Pericardium fibroblast (primary cell): Measurements from ENCODE around the gene ZNF224. TPM values are rescaled to one million over a fixed set of nuclear protein-coding genes. Genes with fewer than 3 reads are reported as not detected.

Source experiments
- total RNA-seq: library from RNA; depleted of rRNA; stranded (reverse); fragments of >200 nt; gene quantifications from 2 replicates; pipeline ENCODE4 v1.2.3, GENCODE V29; 2015

Gene ZNF224
- total RNA-seq, result 7.8 and 8.3 TPM in 2 replicates

GRCh38 chr19:44093931-44094765 lies at the start of gene ZNF224:
Gene ZNF224, plus strand, starts transcription at chr19:44094361. Its CDS starts 3,513 bp downstream, at chr19:44097874.

GRCh38 chr19:44051650-44052402 lies 42.3 kb upstream of the ZNF224 start, which contains the start of gene ZNF223:
Gene ZNF223, plus strand, starts transcription at chr19:44052036. Its CDS starts 3,141 bp downstream, at chr19:44055177.

GRCh38 chr19:44071824-44072542 lies 22.2 kb upstream of the ZNF224 start, which contains the start of gene ZNF284:
Gene ZNF284, plus strand, starts transcription at chr19:44072159. Its CDS starts 4,231 bp downstream, at chr19:44076390.

GRCh38 chr19:44113138-44113783 lies 19.1 kb downstream of the ZNF224 start, which contains the start of gene ZNF225:
Gene ZNF225, plus strand, starts transcription at chr19:44113399. Its CDS starts 2,429 bp downstream, at chr19:44115828.

GRCh38 chr19:44141191-44142058 lies 47.3 kb downstream of the ZNF224 start, which contains the start of gene ZNF234:
Gene ZNF234, plus strand, starts transcription at chr19:44141554. Its CDS starts 3,079 bp downstream, at chr19:44144633.

Other genes with a start within 250 kb of the ZNF224 start
- 2.6 and 3.3 TPM in 2 replicates for gene ZNF404, start 210.4 kb upstream of the ZNF224 start, total RNA-seq
- gene ZNF45, start 159.1 kb upstream of the ZNF224 start, total RNA-seq, result 5.4 and 7.7 TPM in 2 replicates
- gene ZNF221, start 143.1 kb upstream of the ZNF224 start, total RNA-seq, result 4.3 and 6.3 TPM in 2 replicates
- gene ZNF155, start 110.2 kb upstream of the ZNF224 start, total RNA-seq, result 5.0 and 6.3 TPM in 2 replicates
- gene ZNF230, start 91.4 kb upstream of the ZNF224 start, total RNA-seq, result 3.7 and 4.0 TPM in 2 replicates
- 0.26 and 2.1 TPM in 2 replicates for gene ZNF222, start 69.0 kb upstream of the ZNF224 start, total RNA-seq
- 1.3 and 8.8 TPM in 2 replicates for gene ZNF223, start 42.3 kb upstream of the ZNF224 start, total RNA-seq
- gene ZNF284, start 22.2 kb upstream of the ZNF224 start, total RNA-seq, result 1.8 and 1.9 TPM in 2 replicates
- gene ZNF225, start 19.0 kb downstream of the ZNF224 start, total RNA-seq, result 2.4 and 2.8 TPM in 2 replicates
- 3.9 and 4.0 TPM in 2 replicates for gene ZNF234, start 47.2 kb downstream of the ZNF224 start, total RNA-seq
- gene ZNF226, start 70.7 kb downstream of the ZNF224 start, total RNA-seq, result 4.0 and 15.2 TPM in 2 replicates
- 5.1 and 8.1 TPM in 2 replicates for gene ZNF227, start 118.2 kb downstream of the ZNF224 start, total RNA-seq
- gene ZNF233, start 165.5 kb downstream of the ZNF224 start, total RNA-seq, result 0.35 and 0.60 TPM in 2 replicates
- gene ZNF235, start 210.7 kb downstream of the ZNF224 start, total RNA-seq, result 1.2 and 10.0 TPM in 2 replicates